Midbrain (tissue), 1 donor: Measurements from ENCODE around the gene KRTAP9-3.
"Not testable (repeated sequence)": the region's sequence is repeated elsewhere in the genome, so short reads cannot be mapped to it uniquely, and the experiment has no call there.

Experiments
- DNase-seq: peaks from one replicate; lab custom pipeline; 2025; lab: John Stamatoyannopoulos, UW

Gene KRTAP9-3, protein sequence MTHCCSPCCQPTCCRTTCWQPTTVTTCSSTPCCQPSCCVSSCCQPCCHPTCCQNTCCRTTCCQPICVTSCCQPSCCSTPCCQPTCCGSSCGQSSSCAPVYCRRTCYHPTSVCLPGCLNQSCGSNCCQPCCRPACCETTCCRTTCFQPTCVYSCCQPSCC

DNA sequence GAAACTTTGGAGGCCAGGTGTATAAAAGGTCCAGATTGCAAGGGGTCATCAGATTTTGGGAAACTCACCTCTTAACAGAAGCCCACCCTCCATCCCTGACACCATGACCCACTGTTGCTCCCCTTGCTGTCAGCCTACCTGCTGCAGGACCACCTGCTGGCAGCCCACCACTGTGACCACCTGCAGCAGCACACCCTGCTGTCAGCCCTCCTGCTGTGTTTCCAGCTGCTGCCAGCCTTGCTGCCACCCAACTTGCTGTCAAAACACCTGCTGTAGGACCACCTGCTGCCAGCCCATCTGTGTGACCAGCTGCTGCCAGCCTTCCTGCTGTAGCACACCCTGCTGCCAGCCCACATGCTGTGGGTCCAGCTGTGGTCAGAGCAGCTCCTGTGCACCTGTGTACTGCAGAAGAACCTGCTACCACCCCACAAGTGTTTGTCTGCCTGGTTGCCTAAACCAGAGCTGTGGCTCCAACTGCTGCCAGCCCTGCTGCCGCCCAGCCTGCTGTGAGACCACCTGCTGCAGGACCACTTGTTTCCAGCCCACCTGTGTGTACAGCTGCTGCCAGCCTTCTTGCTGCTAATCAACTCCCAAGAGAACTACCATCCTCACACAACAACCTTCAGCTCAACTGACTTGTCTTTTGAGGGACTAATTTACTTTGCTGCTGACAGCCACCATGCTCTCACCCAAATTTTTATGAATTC, at the start of gene KRTAP9-3:
TSS of gene KRTAP9-3 (plus strand) at position 51 of the 707 bp plus-strand sequence. CDS start at position 104, 53 bp downstream.
- not testable (repeated sequence) for DNase-seq

DNA sequence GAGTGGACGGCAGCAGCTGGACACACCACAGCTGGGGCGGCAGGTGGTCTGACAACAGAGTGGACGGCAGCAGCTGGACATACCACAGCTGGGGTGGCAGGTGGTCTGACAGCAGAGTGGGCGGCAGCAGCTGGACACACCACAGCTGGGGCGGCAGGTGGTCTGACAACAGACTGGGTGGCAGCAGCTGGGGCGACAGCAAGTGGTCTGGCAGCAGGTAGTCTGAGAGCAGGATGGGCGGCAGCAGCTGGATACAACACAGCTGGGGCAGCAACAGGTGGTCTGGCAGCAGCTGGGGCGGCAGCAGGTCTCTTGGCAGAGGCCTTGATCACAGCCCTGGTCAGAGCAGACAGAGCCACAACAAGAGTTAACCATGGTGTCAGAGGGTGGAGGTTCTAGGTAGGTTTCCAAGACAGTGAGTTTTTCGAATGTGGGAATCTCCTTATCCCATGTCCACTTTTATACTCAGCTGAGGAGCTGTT, 47.7 kb upstream of the KRTAP9-3 start, which contains the start of gene KRTAP4-1:
TSS of gene KRTAP4-1 (minus strand) at position 432 of the 482 bp plus-strand sequence. CDS start at position 375, 57 bp downstream.
- no peak for DNase-seq

DNA sequence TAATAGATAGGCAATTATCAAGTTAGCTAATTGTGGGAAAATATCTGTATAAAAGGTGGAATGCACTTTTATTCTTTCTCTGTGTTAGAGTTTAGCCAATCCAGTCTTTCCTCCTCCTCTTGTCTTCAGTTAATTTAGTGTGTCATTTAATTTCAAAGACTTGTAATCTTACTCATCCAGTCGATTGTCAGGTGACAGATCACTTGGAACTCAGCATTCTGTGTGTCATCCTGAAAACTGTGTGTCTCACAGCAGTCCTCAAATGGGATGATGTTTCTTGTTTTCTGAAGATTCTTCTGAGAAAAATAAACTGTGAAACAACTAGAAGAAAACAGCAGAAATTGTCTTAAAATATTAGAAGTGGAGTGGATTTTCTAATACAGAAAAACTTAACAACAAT, 47.2 kb upstream of the KRTAP9-3 start:
- no peak for DNase-seq

DNA sequence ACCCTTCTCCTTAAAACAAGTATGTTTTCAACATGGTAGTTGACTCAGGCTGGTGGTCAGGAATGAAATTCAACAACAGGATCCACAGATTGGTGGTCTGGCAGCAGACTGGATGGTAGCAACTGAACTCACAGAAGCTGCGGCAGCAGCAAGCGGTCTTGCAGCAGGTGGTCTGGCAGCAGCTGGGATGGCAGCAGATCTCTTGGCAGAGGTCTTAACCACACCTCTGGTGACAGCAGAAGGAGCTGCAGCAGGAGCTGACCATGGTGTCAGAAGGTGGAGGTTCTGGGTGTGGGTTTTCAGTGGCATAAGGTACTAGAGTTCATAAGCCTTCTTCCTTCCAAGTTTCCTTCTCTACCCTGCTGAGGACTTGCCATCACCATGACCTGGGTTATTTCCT, 45.4 kb upstream of the KRTAP9-3 start:
- no peak for DNase-seq

DNA sequence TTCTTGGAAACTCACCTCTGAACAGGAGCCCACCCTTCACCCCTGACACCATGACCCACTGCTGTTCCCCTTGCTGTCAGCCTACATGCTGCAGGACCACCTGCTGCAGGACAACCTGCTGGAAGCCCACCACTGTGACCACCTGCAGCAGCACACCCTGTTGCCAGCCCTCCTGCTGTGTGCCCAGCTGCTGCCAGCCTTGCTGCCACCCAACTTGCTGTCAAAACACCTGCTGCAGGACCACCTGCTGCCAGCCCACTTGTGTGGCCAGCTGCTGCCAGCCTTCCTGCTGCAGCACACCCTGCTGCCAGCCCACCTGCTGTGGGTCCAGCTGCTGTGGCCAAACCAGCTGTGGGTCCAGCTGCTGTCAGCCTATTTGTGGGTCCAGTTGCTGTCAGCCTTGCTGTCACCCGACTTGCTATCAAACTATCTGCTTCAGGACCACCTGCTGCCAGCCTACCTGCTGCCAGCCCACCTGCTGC, 42.4 kb upstream of the KRTAP9-3 start, which contains the start of gene KRTAP9-1:
TSS of gene KRTAP9-1 (plus strand) at position 51 of the 482 bp plus-strand sequence. CDS start at position 51, 0 bp downstream.
- not testable (repeated sequence) for DNase-seq

DNA sequence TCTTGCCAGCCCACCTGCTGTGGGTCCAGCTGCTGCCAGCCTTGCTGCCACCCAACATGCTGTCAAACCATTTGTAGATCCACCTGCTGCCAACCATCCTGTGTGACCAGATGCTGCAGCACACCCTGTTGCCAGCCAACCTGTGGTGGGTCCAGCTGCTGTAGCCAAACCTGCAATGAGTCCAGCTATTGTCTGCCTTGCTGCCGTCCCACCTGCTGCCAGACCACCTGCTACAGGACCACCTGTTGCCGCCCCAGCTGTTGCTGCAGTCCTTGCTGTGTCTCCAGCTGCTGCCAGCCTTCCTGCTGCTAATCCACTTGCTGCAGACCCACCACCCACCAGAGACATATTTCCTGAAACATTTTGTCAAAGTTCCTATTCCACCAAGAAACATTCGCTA, 41.9 kb upstream of the KRTAP9-3 start:
- no peak for DNase-seq

DNA sequence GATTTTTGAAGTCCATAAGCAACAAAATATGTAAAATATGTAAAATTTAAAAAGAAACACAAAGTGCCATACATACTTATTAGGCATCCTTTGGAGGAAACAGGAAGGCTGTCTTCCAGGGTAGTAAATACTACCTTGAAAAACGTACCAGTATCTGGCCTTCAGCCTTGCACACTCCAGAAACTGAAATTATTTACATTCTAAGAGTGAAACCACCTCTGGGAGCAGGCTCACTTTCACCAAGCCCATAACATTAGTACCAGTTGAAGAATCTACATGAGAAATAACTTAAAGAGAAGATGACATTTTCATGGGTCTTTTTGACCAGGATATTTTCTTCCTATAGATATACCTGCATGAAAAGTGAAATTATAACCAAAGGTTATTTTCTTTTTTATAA, 36.2 kb upstream of the KRTAP9-3 start:
- no peak for DNase-seq

DNA sequence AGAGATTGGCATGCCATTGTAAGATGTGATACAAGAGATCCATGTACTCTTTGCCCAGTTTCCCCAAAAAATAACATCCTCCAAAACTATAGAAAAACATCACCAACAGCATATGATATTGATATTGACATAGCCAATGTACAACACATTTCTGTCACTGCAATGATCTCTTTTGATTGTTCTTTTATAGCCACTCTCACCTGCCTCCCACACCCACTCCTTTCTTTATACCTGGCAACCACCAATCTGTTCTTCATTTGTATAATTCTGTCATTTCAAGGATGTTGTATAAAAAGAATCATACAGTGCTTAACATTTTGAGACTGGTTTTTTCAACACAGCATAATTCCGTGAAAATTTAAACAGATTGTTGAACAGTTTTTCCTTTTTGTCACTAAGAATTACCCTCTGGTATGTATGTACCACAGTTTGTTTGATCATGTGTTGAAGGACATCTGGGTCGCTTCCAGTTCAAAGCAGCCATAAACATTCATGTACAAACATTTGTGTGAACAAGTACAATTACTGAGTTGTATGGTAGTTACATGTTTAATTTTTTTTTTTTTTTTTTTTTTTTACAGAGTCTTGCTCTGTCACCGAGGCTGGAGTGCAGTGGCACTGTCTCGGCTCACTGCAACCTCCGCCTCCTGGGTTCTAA, 32.7 kb upstream of the KRTAP9-3 start:
- no peak for DNase-seq

DNA sequence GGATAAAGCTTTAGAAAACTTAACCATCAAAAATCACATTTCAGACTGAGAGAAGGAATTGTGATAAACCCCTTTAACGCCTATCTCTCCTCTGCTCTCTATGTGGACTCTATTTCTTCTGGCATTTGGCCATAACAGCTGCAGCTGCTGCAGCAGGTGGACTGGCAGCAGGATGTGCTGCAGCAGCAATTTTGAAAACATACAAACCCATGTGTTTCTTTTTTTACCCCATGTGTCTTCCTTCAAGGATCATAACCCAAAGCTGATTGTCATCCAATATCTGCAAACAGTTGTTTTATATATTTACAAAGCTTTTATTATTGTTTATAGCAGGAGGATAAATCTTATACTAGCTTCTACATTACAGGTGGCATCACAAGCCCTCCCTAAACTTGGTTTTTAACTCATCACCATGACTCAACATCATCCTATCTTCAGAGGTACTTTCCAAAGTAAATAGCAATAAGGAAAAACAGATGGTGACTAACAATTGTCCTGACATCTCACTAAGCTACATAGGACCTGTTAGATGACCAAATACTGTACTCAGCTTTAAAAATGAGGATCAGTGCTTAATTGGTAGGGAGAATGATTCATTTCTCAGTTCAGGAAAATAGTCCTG, 20.3 kb upstream of the KRTAP9-3 start:
- DNase-seq = no peak

DNA sequence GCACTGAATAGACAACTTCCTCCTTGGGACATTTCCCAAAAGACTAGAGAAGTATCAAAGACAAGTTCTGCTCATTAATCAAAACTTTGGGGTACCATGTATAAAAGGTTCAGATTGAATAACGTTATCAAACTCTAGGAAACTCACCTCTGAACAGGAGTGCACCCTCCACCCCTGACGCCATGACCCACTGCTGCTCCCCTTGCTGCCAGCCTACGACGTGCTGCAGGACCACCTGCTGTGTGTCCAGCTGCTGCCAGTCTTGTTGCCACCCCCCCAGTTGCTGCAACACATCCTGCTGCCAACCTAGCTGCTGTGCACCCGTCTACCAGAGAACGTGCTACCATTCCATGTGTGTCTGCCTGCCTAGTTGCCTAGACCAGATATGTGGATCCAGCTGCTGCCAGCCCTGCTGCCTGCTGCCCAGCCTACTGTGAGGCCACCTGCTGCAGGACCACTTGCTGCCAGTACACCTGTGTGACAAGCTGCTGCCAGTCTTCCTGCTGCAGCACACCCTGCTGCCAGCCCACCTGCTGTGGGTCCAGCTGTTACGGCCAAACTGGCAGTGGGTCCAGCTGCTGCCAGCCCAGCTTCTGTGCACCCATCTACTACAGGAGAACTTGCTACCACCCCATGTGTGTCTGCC, 19.6 kb upstream of the KRTAP9-3 start:
- no peak for DNase-seq

DNA sequence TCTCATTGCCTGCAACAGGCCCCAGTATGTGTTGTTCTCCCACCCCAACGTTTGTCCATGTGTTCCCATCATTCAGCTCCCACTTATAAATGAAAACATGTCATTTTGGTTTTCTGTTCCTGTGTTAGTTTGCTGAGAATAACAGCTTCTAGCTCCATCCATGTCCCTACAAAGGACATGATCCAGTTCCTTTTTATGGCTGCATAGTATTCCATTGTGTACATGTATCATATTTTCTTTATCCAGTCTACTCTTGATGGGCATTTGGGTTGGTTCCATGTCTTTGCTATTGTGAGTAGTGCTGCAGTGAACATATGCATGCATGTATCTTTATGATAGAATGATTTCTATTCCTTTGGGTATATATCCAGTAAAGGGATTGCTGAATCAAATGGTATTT, 16.6 kb upstream of the KRTAP9-3 start:
- no peak for DNase-seq

DNA sequence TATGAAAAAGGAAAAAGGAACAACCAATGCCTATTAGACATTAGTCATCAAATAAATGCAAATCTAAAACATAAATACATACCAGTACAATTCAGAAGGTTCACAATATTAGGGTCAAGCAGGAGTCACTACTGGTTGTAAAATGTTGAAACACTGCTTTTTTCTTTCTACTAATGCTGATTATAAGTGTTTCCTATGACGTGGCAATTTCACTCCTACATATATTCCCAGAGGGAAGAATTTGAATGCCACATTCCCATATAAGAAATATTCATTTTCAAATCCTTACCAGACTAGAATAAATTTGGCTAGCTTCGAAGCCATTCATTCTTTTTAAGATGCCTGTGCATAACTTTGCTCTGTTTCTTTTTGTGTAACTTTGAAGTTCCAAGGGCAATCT, 8.4 kb upstream of the KRTAP9-3 start:
- DNase-seq = no peak

DNA sequence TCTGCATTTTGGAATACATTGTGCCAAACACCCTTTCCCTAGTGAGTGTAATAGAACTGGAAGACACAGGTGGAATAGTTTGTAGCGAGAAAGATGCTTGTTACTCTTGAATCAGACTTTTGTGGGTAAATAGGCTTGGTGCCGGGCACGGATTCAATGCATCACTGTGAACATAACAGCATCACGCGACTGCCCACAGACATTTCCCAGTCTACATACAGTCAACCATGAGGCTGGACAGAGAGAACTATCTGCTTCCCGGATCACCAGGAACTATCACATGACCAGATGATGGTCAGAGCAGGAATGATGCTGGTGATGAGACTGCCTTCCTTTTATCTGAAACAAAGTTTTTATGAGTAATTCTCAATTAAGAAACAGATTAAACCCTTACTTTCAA, 6.2 kb upstream of the KRTAP9-3 start:
- no peak for DNase-seq

DNA sequence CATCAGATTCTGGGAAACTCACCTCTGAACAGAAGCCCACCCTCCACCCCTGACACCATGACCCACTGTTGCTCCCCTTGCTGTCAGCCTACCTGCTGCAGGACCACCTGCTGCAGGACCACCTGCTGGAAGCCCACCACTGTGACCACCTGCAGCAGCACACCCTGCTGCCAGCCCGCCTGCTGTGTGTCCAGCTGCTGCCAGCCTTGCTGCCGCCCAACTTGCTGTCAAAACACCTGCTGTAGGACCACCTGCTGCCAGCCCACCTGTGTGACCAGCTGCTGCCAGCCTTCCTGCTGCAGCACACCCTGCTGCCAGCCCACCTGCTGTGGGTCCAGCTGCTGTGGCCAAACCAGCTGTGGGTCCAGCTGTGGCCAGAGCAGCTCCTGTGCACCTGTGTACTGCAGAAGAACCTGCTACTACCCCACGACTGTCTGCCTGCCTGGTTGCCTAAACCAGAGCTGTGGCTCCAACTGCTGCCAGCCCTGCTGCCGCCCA, 5.6 kb upstream of the KRTAP9-3 start, which contains the start of gene KRTAP9-2:
TSS of gene KRTAP9-2 (plus strand) at position 51 of the 498 bp plus-strand sequence. CDS start at position 58, 7 bp downstream.
- not testable (repeated sequence) for DNase-seq

DNA sequence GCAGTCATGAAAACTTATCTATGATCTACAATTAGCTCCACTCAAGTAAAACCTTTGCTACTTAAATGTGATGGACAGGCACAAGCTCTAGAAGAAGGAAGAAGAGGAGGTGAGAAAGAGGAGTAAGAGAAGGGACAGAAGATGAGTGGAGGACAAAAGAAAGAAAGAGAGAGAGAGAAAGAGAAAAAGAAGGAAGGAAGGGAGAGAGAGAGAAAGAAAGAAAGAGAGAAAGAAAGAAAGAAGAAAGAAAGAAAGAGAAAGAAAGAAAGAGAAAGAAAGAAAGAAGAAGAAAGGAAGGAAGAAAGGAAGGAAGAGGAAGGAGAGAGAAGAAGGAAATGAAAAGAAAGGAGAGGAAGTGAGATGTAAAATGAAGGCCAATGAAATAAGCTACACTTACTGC, 2.2 kb upstream of the KRTAP9-3 start:
- DNase-seq = no peak

DNA sequence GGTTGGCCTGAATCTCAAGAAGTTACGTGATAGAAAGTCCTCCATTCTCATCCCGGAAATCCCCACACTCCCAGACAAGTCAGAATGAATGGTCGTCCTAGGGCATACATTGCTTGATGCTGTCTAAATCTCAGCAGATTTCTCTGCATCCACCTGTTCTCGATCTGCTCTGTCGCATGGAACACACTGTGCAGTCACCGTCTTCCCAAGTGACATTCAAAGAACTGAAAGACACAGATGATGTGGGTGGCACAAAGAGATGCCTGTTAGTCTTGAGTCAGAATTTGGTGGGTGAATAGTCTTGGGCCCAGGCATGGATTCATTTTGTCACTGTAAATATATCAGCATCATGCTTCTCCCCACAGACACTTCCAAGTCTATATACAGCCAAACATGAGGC, 518 bp upstream of the KRTAP9-3 start:
- DNase-seq = no peak

DNA sequence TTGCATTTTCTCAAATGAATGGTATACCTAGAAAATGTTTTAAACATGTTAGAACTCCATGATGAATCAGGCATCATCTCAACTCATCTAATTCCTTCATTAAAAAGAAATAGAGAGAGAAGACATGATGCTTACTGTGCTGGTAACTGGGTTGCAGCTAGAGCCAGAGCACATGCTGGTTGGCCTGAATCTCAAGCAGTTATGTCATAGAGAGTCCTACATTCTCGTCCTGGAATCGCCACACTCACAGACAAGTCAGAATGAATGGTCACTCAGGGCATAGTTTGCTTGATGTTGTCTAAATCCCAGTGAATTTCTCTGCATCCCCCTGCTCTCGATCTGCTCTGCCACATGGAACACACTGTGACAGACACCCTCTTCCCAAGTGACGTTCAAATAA, 4.9 kb downstream of the KRTAP9-3 start:
- DNase-seq = not testable (repeated sequence)

DNA sequence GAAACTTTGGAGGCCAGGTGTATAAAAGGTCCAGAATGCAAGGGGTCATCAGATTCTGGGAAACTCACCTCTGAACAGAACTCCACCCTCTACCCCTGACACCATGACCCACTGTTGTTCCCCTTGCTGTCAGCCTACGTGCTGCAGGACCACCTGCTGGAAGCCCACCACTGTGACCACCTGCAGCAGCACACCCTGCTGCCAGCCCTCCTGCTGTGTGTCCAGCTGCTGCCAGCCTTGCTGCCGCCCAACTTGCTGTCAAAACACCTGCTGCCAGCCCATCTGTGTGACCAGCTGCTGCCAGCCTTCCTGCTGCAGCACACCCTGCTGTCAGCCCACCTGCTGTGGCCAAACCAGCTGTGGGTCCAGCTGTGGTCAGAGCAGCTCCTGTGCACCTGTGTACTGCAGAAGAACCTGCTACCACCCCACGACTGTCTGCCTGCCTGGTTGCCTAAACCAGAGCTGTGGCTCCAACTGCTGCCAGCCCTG, 5.7 kb downstream of the KRTAP9-3 start, which contains the start of gene KRTAP9-8:
TSS of gene KRTAP9-8 (plus strand) at position 51 of the 489 bp plus-strand sequence. CDS start at position 104, 53 bp downstream.
- not testable (repeated sequence) for DNase-seq

DNA sequence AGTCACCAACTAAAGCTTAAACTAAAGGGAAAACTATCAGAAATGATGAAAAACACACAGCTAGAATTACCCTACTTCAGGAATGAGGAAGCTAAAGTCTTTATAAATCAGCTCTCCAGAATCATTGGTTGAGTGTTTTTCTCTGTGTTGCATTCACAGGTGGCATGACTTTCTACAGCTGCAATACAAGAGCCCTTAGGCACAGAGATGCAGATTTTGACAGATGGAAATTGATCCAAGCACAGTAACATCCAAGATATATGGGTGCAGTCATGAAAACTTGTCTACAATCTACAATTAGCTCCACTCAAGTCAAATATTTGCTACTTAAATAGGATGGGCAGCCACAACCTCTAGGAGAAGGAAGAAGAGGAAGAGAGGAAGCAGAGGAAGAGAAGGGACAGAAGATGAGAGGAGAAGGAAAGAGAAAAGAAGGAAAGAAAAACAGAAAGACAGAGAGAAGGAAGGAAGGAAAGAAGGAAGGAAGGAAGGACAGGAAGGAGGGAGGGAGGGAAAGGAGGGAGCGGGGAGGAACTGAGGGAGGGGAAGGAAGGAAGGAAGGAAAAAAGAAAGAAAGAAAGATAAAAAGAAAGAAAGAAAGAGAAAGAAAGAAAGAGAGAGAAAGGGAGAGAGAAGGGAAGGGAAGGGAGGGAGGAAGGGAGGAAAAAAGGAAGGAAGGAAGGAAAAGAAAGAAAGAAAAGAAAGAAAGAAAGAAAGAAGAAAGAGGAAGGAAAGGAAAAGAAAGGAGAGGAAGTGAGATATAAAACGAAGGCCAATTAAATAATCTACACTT, 14.9 kb downstream of the KRTAP9-3 start:
- not testable (repeated sequence) for DNase-seq

DNA sequence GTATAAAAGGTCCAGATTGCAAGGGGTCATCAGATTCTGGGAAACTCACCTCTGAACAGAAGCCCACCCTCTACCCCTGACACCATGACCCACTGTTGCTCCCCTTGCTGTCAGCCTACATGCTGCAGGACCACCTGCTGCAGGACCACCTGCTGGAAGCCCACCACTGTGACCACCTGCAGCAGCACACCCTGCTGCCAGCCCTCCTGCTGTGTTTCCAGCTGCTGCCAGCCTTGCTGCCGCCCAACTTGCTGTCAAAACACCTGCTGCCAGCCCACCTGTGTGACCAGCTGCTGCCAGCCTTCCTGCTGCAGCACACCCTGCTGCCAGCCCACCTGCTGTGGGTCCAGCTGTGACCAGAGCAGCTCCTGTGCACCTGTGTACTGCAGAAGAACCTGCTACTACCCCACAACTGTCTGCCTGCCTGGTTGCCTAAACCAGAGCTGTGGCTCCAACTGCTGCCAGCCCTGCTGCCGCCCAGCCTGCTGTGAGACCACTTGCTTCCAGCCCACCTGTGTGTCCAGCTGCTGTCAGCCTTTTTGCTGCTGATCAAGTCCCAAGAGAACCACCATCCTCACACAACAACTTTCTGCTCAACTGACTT, 17.5 kb downstream of the KRTAP9-3 start, which contains the start of gene KRTAP9-4:
TSS of gene KRTAP9-4 (plus strand) at position 51 of the 604 bp plus-strand sequence. CDS start at position 85, 34 bp downstream.
- DNase-seq = not testable (repeated sequence)
